ENCODE data around the gene SZRD1.

- TF ChIP-seq EP300 (IDR thresholded peaks at IDR 0.05; ENCODE audit: low read depth) (no peak), POLR2AphosphoS5 (IDR thresholded peaks at IDR 0.05) (no peak)
These were observed 51.9 kb downstream of the SZRD1 start for GRCh38 chr1:16418823-16419425.
